AG09309 (cell line): ENCODE results near the gene RAPGEF6.
"Not testable (repeated sequence)": the region's sequence is repeated elsewhere in the genome, so short reads cannot be mapped to it uniquely, and the experiment has no call there.

Source experiments
- DNase-seq: peaks from one replicate; pipeline ENCODE4 v3.0.0-alpha.2; 2010; ENCODE audit warnings: low read depth
- H3K4me3 ChIP-seq: 2 replicates; pipeline ENCODE4 v1.5.1; 2011; ENCODE audit warnings: mild to moderate bottlenecking, low read depth, low read length, moderate library complexity; ENCODE audit not compliant: control insufficient read depth
- TF ChIP-seq, protein P1 (sequence below): IDR thresholded peaks from 2 replicates; pipeline ENCODE4 v1.5.1; 2011; ENCODE audit warnings: mild to moderate bottlenecking, low read depth, low read length, inconsistent platforms; ENCODE audit not compliant: insufficient read depth, control insufficient read depth; ENCODE audit errors: missing control alignments

Gene RAPGEF6

DNA sequence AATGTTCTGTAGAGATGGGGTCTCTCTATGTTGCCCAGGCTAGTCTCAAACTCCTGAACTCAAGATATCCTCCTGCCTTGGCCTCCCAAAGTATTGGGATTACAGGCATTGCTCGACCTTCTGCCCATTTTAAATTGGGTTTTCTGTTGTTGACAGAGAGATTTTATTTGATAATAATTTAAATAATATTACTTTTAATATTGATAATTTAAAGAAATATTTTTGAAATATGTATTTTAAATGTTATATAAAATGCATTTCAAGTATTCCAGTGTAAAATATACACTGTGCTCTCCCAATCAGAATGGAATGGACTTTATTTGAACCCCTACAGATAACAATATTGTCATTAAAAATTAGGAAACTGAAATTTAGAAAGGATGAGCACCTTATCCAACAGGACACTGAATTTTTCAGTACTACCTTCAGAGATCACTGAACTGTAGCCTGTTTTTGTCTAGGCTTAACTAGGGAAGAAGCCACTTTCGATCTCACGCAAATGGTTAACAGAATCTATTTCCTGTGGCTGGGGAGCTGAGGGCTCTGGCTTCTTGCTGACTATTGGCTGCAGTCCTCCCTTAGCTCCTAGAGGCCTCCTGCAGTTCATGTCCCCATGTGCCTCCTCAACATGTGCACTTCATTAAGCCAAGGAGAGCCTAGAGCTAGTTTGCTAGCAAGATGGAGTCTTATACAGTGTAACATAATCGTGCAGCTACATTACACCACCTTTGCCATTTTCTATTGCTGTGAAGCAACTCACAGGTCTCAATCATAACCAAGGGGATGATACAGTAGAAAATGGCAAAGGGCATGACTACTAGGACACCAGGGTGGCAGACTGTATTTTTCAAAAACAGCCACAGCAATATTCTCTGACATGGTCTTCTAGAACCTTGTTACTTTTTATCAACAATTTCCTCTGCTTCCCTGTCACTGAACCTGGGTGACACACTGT lies 221.1 kb downstream of the RAPGEF6 start:
- TF ChIP-seq, protein P1, sequence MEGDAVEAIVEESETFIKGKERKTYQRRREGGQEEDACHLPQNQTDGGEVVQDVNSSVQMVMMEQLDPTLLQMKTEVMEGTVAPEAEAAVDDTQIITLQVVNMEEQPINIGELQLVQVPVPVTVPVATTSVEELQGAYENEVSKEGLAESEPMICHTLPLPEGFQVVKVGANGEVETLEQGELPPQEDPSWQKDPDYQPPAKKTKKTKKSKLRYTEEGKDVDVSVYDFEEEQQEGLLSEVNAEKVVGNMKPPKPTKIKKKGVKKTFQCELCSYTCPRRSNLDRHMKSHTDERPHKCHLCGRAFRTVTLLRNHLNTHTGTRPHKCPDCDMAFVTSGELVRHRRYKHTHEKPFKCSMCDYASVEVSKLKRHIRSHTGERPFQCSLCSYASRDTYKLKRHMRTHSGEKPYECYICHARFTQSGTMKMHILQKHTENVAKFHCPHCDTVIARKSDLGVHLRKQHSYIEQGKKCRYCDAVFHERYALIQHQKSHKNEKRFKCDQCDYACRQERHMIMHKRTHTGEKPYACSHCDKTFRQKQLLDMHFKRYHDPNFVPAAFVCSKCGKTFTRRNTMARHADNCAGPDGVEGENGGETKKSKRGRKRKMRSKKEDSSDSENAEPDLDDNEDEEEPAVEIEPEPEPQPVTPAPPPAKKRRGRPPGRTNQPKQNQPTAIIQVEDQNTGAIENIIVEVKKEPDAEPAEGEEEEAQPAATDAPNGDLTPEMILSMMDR = no peak
- H3K4me3 ChIP-seq = no peak overlapping the region
- DNase-seq = no peak

- no peak for DNase-seq
- TF ChIP-seq, protein P1 = no peak
- H3K4me3 ChIP-seq = no peak overlapping the region
Measured at GRCh38 chr5:131406975-131407638, 227.9 kb downstream of the RAPGEF6 start.

GRCh38 chr5:131406076-131406475 lies 229.0 kb downstream of the RAPGEF6 start:
- TF ChIP-seq, protein P1 = no peak
- no peak for DNase-seq
- no peak overlapping the region for H3K4me3 ChIP-seq

- no peak overlapping the region for H3K4me3 ChIP-seq
- DNase-seq = no peak
- TF ChIP-seq, protein P1 = no peak
Measured at GRCh38 chr5:131405674-131406073, 229.4 kb downstream of the RAPGEF6 start.

GRCh38 chr5:131400585-131400984 lies 234.4 kb downstream of the RAPGEF6 start:
- TF ChIP-seq, protein P1 = no peak
- no peak overlapping the region for H3K4me3 ChIP-seq
- DNase-seq = no peak

DNA sequence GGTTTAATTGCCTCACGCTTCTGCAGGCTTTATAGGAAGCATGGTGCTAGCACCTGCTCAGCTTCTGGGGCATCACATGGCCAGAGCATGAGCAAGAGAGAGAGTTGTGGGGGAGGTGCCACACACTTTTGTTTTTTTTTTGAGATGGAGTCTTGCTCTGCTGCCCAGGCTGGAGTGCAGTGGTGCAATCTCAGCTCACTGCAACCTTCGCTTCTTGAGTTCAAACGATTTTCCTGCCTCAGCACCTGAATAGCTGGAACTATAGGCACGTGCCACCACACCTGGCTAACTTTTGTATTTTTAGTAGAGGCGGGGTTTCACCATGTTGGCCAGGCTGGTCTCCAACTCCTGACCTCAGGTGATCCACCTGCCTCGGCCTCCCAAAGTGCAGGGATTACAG lies 236.0 kb downstream of the RAPGEF6 start:
- not testable (repeated sequence) for H3K4me3 ChIP-seq, DNase-seq

DNA sequence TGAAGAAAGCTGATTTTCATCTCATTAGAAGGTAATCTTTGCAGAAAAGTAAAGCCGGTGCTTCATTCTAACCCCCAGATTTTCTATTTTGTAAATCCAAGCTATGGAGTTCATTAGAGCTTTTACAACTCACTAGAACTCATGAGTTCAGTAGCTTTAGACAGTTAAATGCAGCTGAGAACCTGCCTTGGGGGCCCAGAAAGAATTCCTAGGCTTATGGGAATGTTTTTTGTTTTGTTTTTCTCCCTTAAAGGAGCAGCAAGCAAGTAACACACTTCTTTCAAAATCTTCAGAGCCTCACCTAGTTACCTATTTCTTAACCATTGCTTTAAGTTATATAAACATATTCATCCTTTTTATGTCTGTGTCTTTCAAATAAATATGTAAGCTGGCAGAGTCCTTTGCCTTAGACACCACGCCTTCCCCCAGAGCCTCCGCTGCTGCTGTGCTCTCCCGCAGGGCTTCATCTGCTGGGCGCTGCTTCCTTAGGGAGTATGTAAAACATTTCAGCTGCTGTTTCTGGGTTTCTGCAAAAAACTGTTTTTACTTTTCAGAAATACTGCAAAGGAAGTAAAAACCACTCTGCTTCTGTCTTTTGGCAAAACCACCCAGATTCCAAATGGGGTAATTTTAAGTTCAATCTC lies 238.3 kb downstream of the RAPGEF6 start:
- DNase-seq = no peak
- no peak overlapping the region for H3K4me3 ChIP-seq
- TF ChIP-seq, protein P1 = no peak
